GM21526 (cell line): ENCODE measurements around the gene TRPM5.

Experiments
- ATAC-seq: cut with Tn5 transposase; IDR thresholded peaks from one replicate; pipeline ENCODE4 v1.9.1; 2021; ENCODE audit warnings: moderate library complexity; ENCODE audit not compliant: unreplicated experiment, low FRiP score

Gene TRPM5

GRCh38 chr11:2441171-2441570, 3.1 kb downstream of the TRPM5 start:
- ATAC-seq: no peak

- no peak for ATAC-seq
Observed at GRCh38 chr11:2440646-2441045, 3.7 kb downstream of the TRPM5 start.

- no peak for ATAC-seq
Observed at GRCh38 chr11:2439820-2440219, 4.5 kb downstream of the TRPM5 start.

- ATAC-seq: no peak
Observed at GRCh38 chr11:2437516-2437915, 6.8 kb downstream of the TRPM5 start.

- ATAC-seq: no peak
Observed at GRCh38 chr11:2436521-2437031, 7.7 kb downstream of the TRPM5 start.

GRCh38 chr11:2436013-2436520, 8.2 kb downstream of the TRPM5 start:
- ATAC-seq: no peak

GRCh38 chr11:2435288-2436012, 8.9 kb downstream of the TRPM5 start:
- ATAC-seq: no peak

GRCh38 chr11:2434506-2435255, 9.6 kb downstream of the TRPM5 start:
- ATAC-seq: no peak

- no peak for ATAC-seq
Observed at GRCh38 chr11:2434008-2434407, 10.3 kb downstream of the TRPM5 start.

- ATAC-seq: no peak
Observed at GRCh38 chr11:2433106-2433925, 11.0 kb downstream of the TRPM5 start.

GRCh38 chr11:2432628-2433071, 11.7 kb downstream of the TRPM5 start:
- no peak for ATAC-seq

- ATAC-seq: no peak
Observed at GRCh38 chr11:2432171-2432621, 12.1 kb downstream of the TRPM5 start.

GRCh38 chr11:2431395-2431794, 12.9 kb downstream of the TRPM5 start:
- ATAC-seq: no peak

- no peak for ATAC-seq
Observed at GRCh38 chr11:2428322-2428795, 16.0 kb downstream of the TRPM5 start.

- no peak for ATAC-seq
Observed at GRCh38 chr11:2427721-2428321, 16.5 kb downstream of the TRPM5 start.

- ATAC-seq: no peak
Observed at GRCh38 chr11:2426826-2427521, 17.3 kb downstream of the TRPM5 start.

- ATAC-seq: no peak
Observed at GRCh38 chr11:2426221-2426620, 18.1 kb downstream of the TRPM5 start.

GRCh38 chr11:2425506-2425905, 18.8 kb downstream of the TRPM5 start:
- no peak for ATAC-seq

GRCh38 chr11:2424811-2425495, 19.4 kb downstream of the TRPM5 start:
- ATAC-seq: no peak
